GM18499 (cell line): Measurements from ENCODE around the gene PGK2.
"Not testable (repeated sequence)": the region's sequence is repeated elsewhere in the genome, so short reads cannot be mapped to it uniquely, and the experiment has no call there.

Experiments used
- ATAC-seq: cut with Tn5 transposase; IDR thresholded peaks from one replicate; pipeline ENCODE4 v1.9.1; 2021; ENCODE audit warnings: moderate number of reproducible peaks; ENCODE audit not compliant: insufficient read depth, unreplicated experiment

PGK2 gene

DNA sequence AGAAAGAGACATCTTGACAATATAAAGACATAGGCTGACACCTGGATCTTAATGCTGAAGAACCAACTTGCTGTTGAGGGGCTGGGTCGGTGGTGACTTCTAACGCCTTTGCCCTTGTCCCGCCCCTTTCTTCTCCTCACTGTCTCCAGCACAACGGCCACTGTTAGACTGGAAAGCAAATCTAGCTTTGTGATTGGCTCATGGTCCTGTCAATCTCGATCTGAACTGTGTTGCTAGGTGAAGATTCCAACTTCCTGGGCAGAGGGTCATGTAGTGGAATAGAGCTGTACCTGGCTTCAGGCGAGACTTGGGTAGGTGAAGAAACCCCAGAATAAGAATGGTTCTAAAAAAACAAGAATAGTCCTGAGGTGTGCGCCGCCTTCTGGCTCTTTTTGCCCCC lies at the start of gene PGK2:
Gene PGK2, minus strand, starts transcription at position 110 of the 400 bp plus-strand sequence. Its CDS starts 98 bp downstream, at position 12.
- ATAC-seq = no peak

DNA sequence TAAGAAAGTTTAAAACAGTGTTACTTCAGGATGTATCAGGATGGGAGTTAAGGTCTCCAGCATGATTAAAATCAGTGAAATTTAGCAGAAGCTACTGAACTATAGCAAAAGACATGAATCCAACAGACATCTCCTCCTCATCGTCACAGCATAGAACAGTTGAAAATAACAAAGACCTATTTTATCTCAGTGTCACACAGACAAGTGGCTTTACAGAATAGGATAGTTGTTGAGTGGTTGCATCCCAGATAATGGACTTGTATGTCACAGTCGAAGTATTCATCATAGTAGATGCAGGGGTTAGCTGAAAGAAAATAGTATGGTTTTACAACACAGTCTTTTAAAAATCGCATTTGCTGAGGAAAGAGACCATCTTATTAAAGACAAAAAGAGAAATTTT lies 48.1 kb upstream of the PGK2 start:
- no peak for ATAC-seq

DNA sequence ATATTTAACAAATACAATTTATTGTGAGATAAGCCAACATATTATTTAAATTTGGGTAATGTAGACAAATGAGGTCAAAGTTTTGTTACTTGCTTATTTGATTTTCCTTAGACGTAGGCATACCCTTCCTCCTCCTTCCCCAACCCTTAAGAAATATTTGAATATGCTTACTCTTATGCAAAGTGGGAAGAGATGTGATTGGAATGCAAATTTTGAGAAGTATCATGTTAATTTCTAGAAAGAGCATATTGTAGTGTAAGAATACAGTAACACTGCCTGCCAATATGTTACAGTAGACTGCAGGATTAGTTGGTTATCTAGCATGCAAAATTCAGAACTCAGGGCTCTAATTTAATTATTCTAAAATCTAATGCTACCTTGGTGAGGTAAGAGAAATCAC lies 46.3 kb upstream of the PGK2 start:
- ATAC-seq = no peak

DNA sequence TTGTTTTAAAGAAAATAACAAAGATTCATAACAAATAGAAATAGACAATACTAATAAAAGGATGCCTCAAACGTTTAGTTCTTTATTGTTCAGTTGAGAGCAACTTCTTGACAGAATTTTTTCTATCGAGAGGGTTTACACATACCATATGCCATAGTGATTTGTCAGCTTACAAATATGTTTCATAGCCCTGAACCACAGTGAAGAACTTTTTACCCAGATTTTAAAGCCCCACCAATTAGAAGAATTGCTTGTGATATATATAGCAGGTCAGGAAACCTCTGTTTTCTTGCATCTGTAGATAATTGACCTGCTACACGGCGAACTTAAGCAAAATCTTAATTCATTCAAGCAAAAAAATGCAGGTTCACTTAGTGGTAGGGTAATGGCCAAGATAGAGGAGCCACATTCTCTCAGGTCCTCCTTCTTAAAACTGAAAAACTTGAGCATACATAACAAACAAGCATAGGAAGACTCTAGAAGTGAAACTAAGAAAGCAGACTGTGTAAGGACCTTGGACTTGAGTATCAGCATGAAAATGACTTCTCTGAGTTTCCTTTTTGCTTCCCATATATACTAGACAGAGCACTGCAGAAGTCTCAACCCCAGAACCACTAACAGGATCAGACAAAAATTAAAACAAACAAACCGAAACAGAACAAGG lies 39.8 kb upstream of the PGK2 start:
- peak; percentile 94 for ATAC-seq

DNA sequence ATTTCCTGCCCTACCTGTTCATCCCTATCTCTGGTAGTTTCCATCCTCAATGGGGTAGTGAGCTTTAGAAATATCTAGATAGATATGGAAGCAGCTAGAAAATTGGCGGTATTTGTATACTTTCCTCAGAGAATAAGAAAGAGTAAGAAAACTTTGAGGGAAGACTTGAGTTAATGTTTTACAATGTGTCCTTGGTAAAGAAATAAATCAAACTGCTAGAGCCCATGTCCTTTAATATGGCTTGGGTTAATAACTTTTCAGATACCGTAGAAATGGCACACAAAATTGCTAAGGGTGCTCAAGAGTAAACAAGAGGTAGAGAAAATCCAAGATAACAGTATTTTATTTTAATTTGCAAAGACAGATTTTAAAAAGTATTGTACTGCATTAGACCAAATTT lies 28.1 kb upstream of the PGK2 start:
- no peak for ATAC-seq

DNA sequence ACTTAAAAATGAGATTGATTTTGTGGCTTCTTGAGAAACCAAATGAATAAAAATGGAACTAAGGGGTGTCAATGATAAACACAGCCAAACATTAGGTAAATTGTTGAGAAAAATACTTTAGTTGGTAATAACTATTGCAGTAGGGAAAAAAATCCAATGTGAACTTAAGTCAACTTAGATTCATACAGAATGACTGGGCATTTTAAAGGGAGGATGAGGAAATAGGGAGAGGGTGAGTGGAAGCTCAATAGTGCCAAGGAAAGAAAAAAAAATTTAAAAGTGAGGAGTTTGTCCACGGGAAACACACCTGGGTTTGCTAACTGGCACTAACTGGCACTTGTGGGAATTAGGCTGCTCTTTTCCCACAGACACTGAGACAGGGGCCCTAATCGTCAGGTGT lies 26.2 kb upstream of the PGK2 start:
- ATAC-seq = no peak

DNA sequence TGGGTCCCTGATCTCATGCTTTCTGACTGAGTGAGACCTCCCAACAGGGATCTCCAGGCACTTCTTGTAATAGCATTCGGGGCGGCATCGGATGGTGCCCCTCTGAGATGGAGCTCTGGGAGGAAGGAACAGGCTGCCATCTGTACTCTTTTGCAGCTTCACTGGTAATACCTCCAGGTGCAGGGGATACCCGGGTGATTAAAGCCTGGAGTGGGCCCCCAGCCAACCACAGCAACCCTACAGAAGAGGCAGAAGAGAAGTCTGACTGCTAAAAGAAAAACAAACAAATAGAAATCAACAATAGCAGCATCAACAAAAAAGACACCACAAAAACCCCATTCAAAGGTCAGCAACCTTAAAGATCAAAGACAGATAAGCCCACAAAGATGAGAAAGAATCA lies 19.1 kb upstream of the PGK2 start:
- no peak for ATAC-seq

DNA sequence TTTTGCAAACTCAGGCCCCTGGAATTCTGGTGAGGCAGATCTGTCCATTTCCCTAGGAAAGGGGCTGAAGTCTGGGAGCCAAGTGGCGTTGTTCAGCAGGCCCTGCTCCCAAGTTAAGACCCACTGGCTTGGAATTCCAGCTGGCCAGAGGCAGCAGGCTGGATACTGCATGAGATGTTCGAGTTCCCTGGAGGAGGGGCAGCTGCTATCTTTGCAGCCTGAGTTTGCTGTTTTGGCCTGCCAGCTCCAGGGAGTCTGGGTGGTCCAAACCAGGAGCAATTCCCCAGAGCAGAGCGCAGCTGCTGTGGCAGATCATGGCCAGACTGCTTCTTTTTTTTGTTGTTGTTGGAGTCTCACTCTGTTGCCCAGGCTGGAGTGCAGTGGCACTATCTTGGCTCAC lies 18.2 kb upstream of the PGK2 start:
- no peak for ATAC-seq

DNA sequence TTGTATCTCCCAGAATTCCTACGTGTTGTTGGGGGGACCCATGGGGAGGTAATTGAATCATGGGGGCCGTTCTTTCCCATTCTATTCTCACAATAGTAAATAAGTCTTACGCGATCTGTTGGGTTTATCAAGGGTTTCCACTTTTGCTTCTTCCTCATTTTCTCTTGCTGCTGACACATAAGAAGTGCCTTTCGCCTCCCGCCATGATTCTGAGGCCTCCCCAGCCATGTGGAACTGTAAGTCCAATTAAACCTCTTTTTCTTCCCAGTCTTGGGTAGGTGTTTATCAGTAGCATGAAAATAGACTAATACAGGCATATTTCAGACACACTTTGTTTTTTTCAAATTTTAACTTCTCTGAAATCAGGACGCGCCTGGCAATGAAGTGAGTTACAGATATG lies 14.4 kb upstream of the PGK2 start:
- no peak for ATAC-seq

DNA sequence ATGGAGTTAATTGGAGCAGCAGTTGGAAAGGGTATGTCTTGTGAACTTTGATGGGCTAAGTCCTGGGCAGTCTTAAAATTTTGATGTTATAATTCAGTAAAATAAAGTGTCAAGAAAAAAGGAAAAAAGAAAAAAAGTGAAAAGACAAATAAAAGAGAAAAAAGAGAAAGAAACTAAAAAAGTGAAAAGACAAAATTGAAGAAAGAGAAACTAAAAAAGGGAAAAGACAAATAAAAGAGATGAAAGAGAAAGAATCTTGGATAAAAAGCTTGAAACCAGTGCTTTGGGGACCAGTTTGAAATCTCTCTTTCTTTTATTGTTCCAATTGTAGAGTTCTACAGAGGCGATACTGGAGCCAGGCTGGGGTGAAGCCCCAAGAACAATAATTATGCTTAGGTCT lies 12.0 kb upstream of the PGK2 start:
- ATAC-seq = no peak

DNA sequence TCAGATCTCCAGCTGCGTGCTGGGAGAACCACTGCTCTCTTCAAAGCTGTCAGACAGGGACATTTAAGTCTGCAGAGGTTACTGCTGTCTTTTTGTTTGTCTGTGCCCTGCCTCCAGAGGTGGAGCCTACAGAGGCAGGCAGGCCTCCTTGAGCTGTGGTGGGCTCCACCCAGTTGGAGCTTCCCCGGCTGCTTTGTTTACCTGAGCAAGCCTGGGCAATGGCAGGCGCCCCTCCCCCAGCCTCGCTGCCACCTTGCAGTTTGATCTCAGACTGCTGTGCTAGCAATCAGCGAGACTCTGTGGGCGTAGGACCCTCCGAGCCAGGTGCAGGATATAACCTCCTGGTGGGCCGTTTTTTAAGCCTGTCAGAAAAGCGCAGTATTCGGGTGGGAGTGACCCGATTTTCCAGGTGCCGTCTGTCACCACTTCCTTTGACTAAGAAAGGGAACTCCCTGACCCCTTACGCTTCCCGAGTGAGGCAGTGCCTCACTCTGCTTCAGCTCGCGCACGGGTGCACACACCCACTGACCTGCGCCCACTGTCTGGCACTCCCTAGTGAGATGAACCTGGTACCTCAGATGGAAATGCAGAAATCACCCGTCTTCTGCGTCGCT lies 9.9 kb upstream of the PGK2 start:
- ATAC-seq = not testable (repeated sequence)

DNA sequence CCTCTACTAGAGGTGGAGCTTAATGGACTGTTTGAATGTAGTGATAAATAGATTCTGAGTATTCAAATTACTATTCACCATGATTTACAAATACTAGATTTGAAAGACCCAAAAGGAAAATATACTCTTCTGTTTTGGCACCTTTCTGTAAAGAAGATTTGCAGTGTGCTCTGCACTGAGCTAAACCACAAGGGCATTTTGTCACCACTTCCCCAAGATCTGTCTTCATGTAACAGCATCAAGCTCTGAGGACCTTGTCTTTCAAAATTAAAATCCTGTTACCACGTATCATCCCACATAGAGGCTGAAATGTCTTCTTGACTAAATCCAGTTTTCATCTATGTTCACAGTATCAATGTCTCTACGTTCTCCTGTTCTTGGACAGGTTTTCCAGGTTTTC lies 3.3 kb upstream of the PGK2 start:
- no peak for ATAC-seq

DNA sequence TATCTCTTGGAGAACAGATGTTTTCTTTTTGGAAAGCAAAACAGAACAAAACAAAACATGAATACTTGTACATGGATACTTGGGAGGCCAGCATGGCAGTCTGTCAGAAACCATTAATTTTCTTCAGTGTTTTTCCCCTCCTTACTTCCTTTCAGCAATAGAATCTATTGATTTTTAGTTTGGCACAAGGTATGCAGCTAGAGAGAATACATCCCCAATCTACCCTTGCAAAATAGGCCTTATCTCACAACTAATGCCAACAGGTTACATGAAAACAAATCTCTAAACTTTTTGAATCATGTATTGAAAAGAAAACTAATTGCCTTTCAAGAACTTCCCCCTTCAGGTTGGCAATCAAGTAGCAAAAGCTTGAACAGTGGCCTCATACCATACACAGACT lies 2.8 kb downstream of the PGK2 start:
- no peak for ATAC-seq

DNA sequence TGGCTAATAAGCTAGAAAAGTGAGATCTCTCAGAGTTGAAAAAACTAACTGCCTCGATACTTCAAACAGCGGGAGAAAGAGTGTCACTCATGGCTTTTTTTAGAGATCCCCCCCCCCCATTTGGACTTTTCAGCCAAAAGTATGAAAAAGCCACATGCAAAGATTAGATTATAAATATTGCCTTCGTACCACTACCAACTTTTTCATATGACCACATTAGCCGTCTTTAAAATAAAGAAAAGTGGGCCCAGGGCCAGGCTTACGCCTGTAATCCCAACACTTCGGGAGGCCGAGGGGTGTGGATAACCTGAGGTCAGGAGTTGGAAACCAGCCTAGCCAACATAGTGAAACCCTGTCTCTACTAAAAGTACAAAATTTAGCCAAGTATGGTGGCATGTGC lies 4.4 kb downstream of the PGK2 start:
- ATAC-seq = no peak

DNA sequence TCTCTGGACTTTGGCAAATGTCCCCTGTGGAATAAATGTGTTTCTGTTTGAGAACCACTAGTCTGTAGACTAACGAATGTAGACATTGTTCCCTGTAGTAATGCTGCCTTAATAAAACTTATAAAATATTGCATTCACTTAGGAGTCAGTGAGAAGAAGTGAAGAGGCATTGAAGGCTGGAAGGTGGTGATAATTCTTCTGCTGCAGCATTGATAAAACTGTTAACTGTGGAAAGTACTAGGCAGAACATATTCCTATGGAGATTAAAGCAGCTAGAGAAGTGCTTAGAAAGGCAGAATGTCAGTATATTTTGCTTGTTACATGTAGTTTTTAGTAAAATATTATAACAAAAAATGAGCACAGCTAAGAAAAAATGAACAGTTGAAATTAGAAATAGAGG lies 4.8 kb downstream of the PGK2 start:
- ATAC-seq = no peak

DNA sequence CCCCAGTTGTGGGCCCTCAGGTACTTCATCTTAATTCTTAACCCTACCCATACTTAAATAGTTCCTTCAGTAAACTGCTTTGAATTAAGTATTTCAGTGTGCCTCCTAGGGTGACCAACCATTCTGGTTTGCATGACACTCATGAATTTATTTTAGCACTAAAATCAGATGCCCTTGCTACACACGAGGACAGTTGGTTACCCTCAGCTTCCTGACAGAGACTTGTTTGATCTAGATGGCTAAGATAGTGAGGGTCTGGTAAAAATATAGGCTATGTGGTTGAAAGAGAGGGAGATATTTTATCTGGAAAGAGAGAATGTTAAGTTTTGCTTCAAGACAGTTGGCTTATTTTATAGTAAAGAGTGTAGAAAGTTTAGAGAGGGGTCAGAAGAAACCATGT lies 10.6 kb downstream of the PGK2 start:
- no peak for ATAC-seq

DNA sequence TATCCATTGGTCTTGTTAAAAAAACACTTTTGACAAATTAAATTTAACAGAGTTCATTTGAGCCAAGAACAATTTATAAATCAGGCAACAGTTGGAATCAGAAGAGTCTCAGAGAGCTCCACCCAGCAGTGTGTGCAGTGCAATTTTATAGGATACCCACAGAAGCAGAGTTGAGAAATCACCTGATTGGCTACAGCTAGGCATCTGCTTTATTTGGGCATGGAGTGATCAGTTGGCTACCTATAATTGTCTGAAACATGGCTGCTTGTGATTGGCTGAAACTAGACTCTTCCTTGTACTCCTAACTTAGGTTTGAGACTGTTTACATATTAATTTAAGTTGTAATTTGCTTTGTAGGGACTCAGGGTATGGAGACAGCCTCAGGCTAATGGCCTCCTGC lies 12.0 kb downstream of the PGK2 start:
- no peak for ATAC-seq

DNA sequence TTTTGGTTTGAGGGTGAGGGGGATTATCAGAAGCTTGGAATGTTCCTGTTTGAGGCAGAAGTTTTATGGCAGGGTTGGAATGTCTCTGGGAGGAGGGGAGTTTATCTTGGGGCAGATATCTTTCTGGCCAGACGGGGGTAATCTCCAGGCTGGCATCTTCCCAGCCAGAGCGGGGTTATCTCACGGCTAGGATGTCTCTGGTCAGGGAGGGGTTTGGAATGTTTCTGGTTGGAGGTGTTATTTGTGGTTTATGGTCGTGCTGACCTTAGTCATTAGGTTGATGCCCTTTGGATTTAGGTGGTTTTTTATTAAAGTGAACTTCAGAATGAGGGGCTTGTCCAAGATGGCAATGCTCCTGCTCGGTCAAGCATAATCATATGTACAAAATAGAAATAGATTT lies 14.8 kb downstream of the PGK2 start:
- no peak for ATAC-seq

DNA sequence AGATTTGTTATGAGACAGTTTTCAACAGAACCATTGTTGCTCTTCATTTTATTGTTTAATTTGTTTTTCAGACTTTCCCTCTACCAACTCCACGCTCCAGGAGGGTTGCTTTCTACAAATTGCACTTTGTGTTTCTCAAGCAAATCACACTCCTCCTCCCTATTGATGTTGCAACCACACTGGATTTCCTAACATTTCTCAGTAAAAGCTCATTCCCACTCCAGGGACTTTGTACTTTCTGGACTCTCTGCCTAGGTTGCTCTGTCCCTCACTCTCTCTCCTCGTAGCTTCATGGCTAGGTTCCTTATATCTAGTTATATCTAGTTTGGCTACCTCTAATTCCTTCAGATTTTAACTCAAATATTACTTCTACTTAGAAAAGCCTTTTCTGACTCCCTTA lies 20.3 kb downstream of the PGK2 start:
- ATAC-seq = no peak

DNA sequence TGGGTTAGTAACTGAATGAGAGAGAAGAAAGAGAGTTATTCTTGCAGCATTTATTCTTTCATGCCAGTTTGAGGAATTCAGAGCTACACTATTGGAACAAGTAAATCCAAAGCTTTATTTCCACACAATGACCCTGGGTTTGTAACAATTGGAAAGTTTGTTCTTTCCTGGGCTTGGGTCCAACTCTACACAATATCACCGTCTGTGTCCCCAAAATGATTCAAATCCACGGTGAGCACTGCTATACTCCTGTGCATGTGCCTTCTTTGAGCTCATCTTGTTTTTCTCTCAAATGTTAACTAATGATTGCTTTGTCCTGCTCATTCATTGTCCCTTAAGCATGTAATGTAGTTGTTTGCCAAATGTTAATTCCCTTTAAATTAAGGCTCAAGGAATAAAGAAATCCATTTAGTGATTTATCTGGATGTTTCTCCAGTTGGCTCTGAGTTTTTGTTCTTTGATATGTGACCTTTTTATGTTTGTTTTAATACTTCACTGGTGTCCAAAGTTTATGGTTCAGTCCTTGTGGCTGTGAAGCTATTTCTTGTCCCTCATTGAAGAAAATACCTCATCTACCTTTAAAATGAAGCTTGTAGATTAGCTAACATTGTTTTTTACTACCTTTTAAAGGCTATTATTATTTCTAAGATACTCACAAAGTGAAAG lies 22.4 kb downstream of the PGK2 start:
- no peak for ATAC-seq

DNA sequence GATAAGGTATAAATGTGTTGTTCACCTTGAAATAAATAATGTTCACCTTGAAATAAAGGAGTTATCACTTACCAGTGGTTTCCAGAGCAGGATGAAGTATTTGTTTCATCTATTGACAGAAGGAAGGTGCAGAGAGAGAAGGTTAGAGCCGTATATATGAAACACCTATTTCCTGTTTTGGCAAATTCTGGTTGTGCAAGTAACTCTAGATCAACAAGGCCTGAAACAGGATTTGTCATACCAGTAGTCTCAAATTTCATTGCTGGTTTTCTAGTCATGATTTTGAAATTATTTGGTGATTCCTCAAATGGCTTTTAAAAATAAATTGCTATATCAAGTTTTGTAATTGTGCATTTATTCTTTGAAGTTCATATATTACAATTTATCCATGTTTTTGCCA lies 42.8 kb downstream of the PGK2 start, which contains the start of gene CRISP3:
Gene CRISP3, minus strand, starts transcription at position 130 of the 400 bp plus-strand sequence. Its CDS starts 21 bp downstream, at position 109.
- ATAC-seq = no peak

DNA sequence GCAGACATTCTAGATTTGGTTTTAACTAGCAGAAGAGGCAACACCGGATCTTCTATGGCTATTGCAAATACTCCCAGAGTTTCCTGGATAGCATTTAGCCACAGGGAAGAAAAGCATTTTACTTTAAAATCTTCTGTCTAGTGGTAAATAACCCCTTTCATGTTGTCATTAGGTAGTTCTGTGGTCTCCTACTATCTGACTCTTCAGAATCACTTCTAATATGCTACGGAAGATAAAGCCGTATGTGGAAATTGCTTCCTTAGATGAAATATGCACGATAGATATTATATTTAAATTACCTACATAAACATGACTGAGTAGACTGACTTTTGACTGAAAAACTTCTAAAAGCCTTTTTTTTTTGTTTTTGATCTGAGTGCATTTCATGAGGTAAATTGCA lies 43.7 kb downstream of the PGK2 start:
- ATAC-seq = no peak
